Dermis microvascular lymphatic vessel endothelial cell (primary cell): ENCODE results near the gene PRKD1. TPM values are rescaled to one million over a fixed set of nuclear protein-coding genes. Genes with fewer than 3 reads are reported as not detected.
"Not testable (repeated sequence)": the region's sequence is repeated elsewhere in the genome, so short reads cannot be mapped to it uniquely, and the experiment has no call there.

ENCODE experiments used
- DNase-seq, 2 donors: peaks; one replicate each; pipeline versions ENCODE4 v3.0.0 to v3.0.0-alpha.2; 2010; ENCODE audit warnings: low read depth in 2 of 2
- total RNA-seq: library from RNA; depleted of rRNA; stranded (reverse); fragments of >200 nt; gene quantifications from 2 replicates; pipeline ENCODE4 v1.2.1, GENCODE V29; 2014

The PRKD1 gene
- total RNA-seq, 1 donor from 2014 or later: 4.5 TPM

- no peak for DNase-seq
Measured at GRCh38 chr14:29799464-29800095, 128.1 kb downstream of the PRKD1 start.

- no peak for DNase-seq
Measured at GRCh38 chr14:29798811-29799210, 128.8 kb downstream of the PRKD1 start.

- DNase-seq: no peak
Measured at GRCh38 chr14:29798108-29798663, 129.5 kb downstream of the PRKD1 start.

GRCh38 chr14:29796853-29797252 lies 130.8 kb downstream of the PRKD1 start:
- DNase-seq: no peak

GRCh38 chr14:29789475-29789874 lies 138.2 kb downstream of the PRKD1 start:
- DNase-seq: no peak

- no peak for DNase-seq
Measured at GRCh38 chr14:29788093-29788492, 139.6 kb downstream of the PRKD1 start.

GRCh38 chr14:29783556-29783955 lies 144.1 kb downstream of the PRKD1 start:
- DNase-seq: no peak

GRCh38 chr14:29782041-29782440 lies 145.6 kb downstream of the PRKD1 start:
- no peak for DNase-seq

GRCh38 chr14:29777142-29777541 lies 150.5 kb downstream of the PRKD1 start:
- DNase-seq: not testable (repeated sequence)

GRCh38 chr14:29773990-29774389 lies 153.7 kb downstream of the PRKD1 start:
- DNase-seq: no peak

GRCh38 chr14:29763342-29763858 lies 164.2 kb downstream of the PRKD1 start:
- DNase-seq: no peak

- DNase-seq: no peak
Measured at GRCh38 chr14:29759521-29760340, 167.9 kb downstream of the PRKD1 start.

GRCh38 chr14:29757711-29758233 lies 169.9 kb downstream of the PRKD1 start:
- peak in 1 of 2 donors; percentile 2 for DNase-seq

- DNase-seq: no peak
Measured at GRCh38 chr14:29757188-29757680, 170.4 kb downstream of the PRKD1 start.

- DNase-seq: no peak
Measured at GRCh38 chr14:29756019-29756385, 171.6 kb downstream of the PRKD1 start.

GRCh38 chr14:29755311-29756018 lies 172.2 kb downstream of the PRKD1 start:
- peak in 1 of 2 donors; percentile 58 for DNase-seq

- no peak for DNase-seq
Measured at GRCh38 chr14:29754134-29754533, 173.5 kb downstream of the PRKD1 start.

GRCh38 chr14:29752221-29752923 lies 175.3 kb downstream of the PRKD1 start:
- no peak for DNase-seq

GRCh38 chr14:29749829-29750228 lies 177.8 kb downstream of the PRKD1 start:
- DNase-seq: no peak

- peak; percentile 36 to 59 for DNase-seq
Measured at GRCh38 chr14:29749327-29749726, 178.3 kb downstream of the PRKD1 start.

GRCh38 chr14:29745863-29746262 lies 181.8 kb downstream of the PRKD1 start:
- peak in 1 of 2 donors; percentile 45 for DNase-seq
